ENCODE results near the gene GOLGA6L10.
"Not testable (repeated sequence)": the region's sequence is repeated elsewhere in the genome, so short reads cannot be mapped to it uniquely, and the experiment has no call there.

The GOLGA6L10 gene

DNA sequence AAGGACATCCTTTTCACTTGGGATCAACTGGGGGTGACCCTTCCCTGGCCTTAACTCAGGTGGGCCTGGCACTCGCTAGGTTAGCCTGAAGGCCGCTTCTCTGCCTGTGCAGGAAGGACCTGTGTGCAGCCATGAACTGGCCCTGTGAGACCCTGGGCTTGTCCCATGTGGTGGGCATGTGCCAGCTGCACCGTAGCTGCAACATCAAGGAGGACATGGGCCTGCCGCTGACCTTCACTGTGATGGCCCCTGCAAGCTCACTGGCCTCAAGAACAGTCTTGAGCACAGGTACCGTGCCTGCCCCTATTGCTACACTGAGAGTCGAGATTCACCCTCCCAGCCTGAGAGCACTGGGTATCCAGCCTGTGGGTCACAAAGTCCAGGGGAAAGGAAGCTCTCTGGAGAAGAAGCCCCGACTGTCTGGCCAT lies 43.6 kb downstream of the GOLGA6L10 start:
- DNase-seq (ENCODE audit: low read depth), result no peak
- H3K4me3 ChIP-seq (ENCODE audit: low read depth, low read length), result no peak overlapping the region

DNA sequence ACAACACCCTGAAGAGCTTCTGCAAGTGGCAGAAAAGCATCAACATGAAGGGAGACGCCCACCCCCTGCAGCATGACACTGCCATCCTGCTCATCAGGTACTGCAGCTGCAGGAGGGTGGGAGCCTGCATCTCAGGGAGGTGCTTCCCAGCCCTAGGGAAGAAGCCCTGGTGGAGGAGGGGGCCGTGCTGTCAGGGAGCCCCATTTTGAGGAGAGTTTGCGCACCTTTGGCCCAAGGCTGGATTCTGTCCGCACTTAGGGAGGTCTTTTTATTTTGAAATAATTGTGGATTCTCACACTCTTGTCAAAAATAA lies 44.5 kb downstream of the GOLGA6L10 start:
- H3K4me3 ChIP-seq (ENCODE audit: low read depth, low read length), result no peak overlapping the region
- no peak for DNase-seq (ENCODE audit: low read depth)

DNA sequence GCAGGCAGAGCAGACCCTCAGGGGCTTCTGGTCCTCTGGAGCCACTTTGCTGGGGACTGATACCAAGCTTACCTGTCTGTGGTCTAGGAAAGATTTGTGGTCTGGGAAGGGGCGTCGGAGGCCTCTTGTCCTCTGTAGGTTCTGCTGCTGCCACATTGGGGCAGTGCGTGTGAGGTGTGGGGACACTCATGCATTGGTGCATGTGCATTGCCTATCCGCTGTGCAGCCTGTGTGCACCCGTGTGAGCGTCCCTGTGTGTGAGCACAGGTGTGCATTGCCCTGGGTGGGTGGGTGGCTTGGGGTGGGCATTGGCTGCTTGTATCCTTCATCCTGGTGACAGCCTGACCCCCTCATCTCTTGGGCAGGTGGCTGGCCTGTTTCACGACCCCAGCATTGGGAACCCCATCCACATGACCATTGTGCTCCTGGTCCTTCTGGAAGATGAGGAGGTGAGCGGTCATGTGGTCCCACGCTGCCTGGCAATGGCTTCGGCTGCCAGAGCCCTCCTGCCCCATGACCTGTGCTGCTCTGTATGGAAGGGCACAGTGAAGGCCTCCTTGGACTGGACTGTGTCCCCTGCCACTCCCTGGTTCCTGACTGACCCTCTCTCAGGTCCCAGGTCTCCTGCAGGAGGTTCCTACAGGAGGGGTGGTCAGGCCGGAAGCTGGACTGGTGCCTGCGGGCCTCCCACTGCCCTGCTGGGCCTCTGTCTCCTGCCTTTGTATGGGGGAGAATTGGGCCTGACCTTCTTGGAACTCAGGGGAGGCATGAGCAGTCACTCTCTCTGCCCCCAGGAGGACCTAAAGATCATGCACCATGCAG lies 45.1 kb downstream of the GOLGA6L10 start:
- H3K4me3 ChIP-seq (ENCODE audit: low read depth, low read length), result no peak overlapping the region
- DNase-seq (ENCODE audit: low read depth), result no peak

DNA sequence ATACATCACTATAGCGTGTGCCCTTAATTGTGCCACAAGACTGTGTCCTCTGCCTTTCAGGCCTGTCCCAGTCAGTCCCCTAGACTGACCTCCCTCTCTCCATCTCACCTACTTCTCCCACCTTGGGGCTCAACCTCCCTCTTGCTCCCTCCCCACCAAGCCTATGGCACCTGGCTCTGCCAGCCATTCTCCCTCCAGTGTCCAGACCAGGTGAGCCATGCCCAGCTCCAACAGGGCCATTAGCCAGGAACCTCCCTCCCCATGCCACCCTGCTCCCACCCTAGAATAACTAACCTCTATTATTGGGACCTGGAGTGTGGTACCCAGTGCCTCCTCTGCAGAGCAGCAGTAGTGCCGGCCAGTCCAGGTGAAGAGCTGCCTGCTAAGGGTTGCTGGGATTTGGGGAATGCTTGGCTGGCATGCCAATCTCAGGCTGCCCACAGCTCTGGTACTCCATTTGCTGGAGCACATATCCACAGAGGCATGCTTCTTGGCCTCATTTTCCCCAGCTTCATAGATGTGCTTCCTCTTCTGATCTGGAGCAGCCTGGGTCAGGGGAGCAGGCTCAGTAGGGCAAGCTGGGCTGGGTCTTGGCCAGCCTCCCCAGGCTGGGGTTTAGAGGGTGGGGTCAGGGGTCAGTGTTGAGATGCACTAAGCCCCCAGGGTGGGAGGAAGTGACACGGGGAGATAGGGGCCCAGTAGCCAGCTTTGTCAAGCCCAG lies 47.8 kb downstream of the GOLGA6L10 start:
- DNase-seq (ENCODE audit: low read depth), result no peak
- no peak overlapping the region for H3K4me3 ChIP-seq (ENCODE audit: low read depth, low read length)

DNA sequence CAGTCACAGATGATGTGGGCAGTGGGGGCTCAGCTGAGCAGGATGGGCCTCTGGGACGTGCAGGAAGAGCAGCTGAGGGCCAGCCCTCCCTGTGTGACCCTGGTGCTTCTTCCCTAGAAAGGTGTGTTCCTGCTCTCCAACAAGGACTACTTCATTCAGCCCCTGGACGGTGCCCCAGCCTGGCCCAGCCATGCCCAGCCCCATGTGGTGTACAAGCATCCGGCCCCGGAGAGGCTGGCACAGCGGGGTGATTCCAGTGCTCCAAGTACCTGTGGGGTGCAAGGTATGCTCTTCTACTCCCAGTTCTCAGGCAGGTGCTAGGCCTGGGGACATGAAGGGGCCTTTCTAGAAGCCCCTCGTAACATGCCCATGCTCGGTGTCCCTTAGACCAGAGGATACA lies 48.4 kb downstream of the GOLGA6L10 start:
- no peak overlapping the region for H3K4me3 ChIP-seq (ENCODE audit: low read depth, low read length)
- DNase-seq (ENCODE audit: low read depth), result no peak

DNA sequence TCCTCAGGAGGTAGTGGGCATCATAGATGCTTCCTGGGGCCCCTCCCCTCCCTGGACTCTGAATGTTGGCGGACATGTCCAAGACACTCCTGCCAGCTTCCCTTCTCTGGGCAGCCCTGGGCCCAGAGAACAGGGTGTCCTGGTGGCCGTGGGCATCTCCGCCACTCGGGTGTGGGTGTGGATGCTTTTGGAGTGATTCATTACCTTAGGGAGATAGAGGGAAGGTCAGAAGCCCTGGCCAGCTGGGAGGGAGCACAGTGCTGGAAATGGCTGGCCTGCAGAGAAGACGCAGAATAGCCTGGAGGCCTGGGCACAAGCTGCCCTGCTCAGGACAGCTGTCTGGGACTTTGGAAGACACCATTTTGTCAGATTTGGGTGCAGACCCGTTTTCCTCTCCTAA lies 48.9 kb downstream of the GOLGA6L10 start:
- DNase-seq (ENCODE audit: low read depth); H3K4me3 ChIP-seq (ENCODE audit: low read depth, low read length): not testable (repeated sequence)

DNA sequence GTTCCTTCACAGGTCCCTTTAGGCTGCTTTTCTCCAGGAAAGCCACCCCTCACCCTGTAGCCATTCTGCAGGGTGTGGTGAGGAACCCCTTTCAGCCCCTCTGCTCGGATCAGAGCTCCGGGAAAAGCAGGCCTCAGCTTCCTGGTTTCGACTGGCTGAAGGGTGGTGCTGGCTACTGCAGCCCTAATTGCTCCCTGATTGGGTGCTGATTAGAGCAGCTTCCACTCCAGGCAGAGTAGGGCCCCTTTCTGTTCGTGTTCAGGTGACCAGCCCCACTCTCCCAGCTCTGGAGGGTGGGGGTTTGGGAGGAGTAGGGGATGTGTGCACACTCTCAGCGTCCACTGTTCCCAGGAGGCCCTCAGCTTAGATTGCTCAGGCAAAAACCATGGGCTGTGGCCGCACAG lies 49.8 kb downstream of the GOLGA6L10 start:
- not testable (repeated sequence) for DNase-seq (ENCODE audit: low read depth)

DNA sequence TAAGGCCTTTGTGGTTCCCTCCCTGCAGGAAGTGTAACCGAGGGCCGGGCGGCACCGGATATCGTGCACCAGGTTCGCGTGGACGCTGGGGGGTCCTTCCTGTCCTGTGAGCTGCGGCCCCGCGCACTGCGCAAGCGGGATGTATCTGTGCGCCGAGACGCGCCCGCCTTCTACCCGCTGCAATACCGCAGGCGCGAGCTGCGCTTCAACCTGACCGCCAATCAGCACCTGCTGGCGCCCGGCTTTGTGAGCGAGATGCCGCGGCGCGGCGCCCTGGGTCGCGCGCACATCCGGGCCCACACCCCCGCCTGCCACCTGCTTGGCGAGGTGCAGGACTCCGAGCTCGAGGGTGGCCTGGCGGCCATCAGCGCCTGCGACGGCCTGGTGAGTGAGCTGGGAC lies 50.8 kb downstream of the GOLGA6L10 start:
- H3K4me3 ChIP-seq (ENCODE audit: low read depth, low read length), result no peak overlapping the region
- DNase-seq (ENCODE audit: low read depth), result no peak

More for the DNA sequence above, 49.8 kb downstream of the GOLGA6L10 start:
- H3K4me3 ChIP-seq (ENCODE audit: low read depth, low read length), result not testable (repeated sequence)

DNA sequence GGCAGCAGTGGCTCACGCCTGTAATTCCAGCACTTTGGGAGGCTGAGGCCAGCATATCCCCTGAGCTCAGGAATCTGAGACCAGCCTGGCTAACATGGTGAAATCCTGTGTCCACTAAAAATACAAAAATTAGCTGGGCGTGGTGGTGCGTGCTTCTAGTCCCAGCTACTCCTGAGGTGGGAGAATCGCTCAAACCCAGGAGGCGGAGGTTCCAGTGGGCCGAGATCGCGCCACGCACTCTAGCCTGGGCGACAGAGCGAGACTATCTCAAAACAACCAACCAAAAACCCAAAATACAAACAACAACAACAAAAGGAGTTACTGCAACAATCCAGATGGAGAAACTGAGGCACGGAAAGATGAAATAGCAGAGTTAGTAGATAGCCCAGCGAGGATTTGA lies 51.2 kb downstream of the GOLGA6L10 start:
- DNase-seq (ENCODE audit: low read depth), result no peak
- H3K4me3 ChIP-seq (ENCODE audit: low read depth, low read length), result no peak overlapping the region

DNA sequence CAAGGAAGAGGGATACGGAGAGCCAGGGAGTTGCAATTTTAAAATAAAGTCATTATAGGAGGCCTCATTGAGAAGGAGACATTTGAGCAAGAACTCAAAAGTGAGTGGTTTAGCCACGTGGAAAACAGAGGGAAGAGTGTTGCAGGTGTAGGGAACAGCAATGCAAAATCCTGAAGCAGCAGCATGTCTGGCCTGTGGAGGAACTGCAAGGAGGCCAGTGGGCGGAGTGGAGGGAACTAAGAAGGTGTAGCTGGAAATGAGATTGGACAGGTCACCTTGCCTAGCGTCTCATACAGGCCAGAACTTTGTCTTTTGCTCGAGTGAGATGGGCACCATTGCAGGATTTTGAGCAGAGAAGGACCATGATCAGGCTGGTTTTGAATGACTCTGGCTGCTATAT lies 51.7 kb downstream of the GOLGA6L10 start:
- H3K4me3 ChIP-seq (ENCODE audit: low read depth, low read length), result no peak overlapping the region
- no peak for DNase-seq (ENCODE audit: low read depth)

DNA sequence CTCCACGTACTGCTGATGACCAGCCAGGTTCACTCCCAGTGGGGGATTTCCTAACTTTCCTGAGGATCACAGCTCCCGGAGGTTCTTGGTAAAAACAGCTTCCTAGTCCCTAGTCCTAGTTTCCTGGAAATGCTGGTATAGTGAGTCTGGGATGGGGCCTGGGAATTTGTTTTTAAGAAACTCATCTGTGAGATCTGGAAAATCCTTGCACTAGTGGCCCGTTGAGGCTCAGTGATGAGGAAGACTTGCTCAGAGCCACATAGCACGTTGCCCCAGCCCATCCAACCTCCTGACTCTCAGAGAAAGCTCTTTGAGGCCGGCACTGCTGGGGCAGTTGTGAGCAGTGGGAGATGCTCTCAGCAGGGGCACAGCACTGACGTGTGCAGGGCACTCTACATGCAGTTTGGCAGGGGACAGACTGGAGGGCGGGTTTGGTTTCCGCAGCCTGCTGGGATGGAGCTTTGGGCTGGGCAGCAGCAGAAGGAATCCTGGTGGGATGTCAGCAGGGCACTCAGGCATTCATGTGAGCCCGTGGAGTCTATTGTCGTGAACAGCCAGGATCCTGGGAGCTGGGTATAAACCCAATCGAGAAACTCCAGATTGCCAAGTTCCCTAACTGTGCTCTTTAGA lies 55.1 kb downstream of the GOLGA6L10 start:
- H3K4me3 ChIP-seq (ENCODE audit: low read depth, low read length), result no peak overlapping the region
- DNase-seq (ENCODE audit: low read depth), result no peak

DNA sequence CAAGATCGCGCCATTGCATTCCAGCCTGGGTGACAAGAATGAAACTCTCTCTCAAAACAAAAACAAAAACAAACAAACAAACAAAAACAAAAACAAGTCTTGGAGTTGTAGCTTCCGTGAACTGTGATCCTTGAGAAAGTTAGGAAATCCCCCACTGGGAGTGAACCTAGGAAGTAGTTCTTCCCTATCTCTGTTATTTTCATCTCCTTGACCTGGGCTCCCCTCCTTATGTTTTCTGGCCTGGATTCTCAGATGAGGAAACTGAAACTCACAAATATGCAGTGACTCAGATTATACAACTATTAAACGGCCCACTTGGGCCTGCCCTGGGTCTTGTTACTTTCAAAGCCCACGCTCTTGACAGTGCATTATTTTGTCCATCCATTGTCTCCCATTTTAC lies 57.0 kb downstream of the GOLGA6L10 start:
- no peak for DNase-seq (ENCODE audit: low read depth)
- H3K4me3 ChIP-seq (ENCODE audit: low read depth, low read length), result no peak overlapping the region
